Chondrocyte (in vitro differentiated cells): ENCODE data around the gene FKBP8. TPM values are rescaled to one million over a fixed set of nuclear protein-coding genes. Genes with fewer than 3 reads are reported as not detected.

Source experiments
- DNase-seq: peaks from one replicate; pipeline ENCODE4 v3.0.0; 2021; ENCODE audit warnings: mixed read lengths, low spot score
- H3K27ac Mint-ChIP-seq: one replicate; pipeline ENCODE4 v1.8.0; 2021; ENCODE audit warnings: mild to moderate bottlenecking, moderate library complexity, mixed read lengths; ENCODE audit not compliant: unreplicated experiment
- H3K27me3 Mint-ChIP-seq: 2 replicates; pipeline ENCODE4 v1.8.0; 2021; ENCODE audit warnings: low read depth, mixed read lengths
- H3K36me3 Mint-ChIP-seq: 2 replicates; pipeline ENCODE4 v1.8.0; 2021; ENCODE audit warnings: low read depth, mixed read lengths
- H3K4me1 Mint-ChIP-seq: 2 replicates; pipeline ENCODE4 v1.8.0; 2021; ENCODE audit warnings: low read depth, mild to moderate bottlenecking, mixed read lengths
- H3K4me3 Mint-ChIP-seq: one replicate; pipeline ENCODE4 v1.8.0; 2021; ENCODE audit warnings: mild to moderate bottlenecking, moderate library complexity, mixed read lengths; ENCODE audit not compliant: unreplicated experiment
- H3K9me3 Mint-ChIP-seq: 2 replicates; pipeline ENCODE4 v1.8.0; 2021; ENCODE audit warnings: low read depth, mixed read lengths
- CTCF ChIP-seq: fragments of 200-600 bp; sonication (generic); IDR thresholded peaks from 2 replicates; pipeline ENCODE4 v1.5.0; 2021; ENCODE audit warnings: antibody characterized with exemption, mild to moderate bottlenecking, moderate library complexity
- total RNA-seq: library from RNA; stranded (reverse); gene quantifications from 3 replicates; pipeline ENCODE4 v1.2.1, GENCODE V29; 2021

FKBP8 gene
- total RNA-seq, 1 donor from 2014 or later, result 190 TPM

DNA sequence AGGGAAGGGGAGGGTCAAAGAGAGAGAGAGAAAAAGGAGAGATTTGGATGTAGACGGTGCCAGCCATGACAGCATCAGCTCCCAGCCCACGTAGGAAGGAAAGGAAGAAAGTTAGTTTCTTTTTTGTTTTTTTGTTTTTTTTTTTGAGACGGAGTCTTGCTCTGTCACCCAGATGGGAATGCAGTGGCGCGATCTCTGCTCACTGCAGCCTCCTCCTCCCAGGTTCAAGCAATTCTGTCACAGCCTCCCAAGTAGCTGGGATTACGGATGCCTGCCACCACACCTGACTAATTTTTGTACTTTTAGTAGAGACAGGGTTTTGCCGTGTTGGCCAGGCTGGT, 49.1 kb downstream of the FKBP8 start:
- H3K36me3 Mint-ChIP-seq, result no peaks in the 10 kb centered on the region
- no peak overlapping the region for H3K4me3 Mint-ChIP-seq
- H3K9me3 Mint-ChIP-seq, result no peaks in the 10 kb centered on the region
- no peak for DNase-seq
- peak overlapping the region; percentile 68 for H3K27ac Mint-ChIP-seq
- H3K27me3 Mint-ChIP-seq, result no peaks in the 10 kb centered on the region
- no peak for TF ChIP-seq CTCF
- peaks cover 33% of the 10 kb centered on the region for H3K4me1 Mint-ChIP-seq

GRCh38 chr19:18493440-18494266, 49.7 kb downstream of the FKBP8 start:
- H3K9me3 Mint-ChIP-seq, result no peaks in the 10 kb centered on the region
- H3K27me3 Mint-ChIP-seq, result no peaks in the 10 kb centered on the region
- no peak for TF ChIP-seq CTCF
- no peaks in the 10 kb centered on the region for H3K36me3 Mint-ChIP-seq
- DNase-seq, result no peak
- peaks cover 39% of the 10 kb centered on the region for H3K4me1 Mint-ChIP-seq
- peak overlapping the region; percentile 68 for H3K27ac Mint-ChIP-seq
- no peak overlapping the region for H3K4me3 Mint-ChIP-seq

DNA sequence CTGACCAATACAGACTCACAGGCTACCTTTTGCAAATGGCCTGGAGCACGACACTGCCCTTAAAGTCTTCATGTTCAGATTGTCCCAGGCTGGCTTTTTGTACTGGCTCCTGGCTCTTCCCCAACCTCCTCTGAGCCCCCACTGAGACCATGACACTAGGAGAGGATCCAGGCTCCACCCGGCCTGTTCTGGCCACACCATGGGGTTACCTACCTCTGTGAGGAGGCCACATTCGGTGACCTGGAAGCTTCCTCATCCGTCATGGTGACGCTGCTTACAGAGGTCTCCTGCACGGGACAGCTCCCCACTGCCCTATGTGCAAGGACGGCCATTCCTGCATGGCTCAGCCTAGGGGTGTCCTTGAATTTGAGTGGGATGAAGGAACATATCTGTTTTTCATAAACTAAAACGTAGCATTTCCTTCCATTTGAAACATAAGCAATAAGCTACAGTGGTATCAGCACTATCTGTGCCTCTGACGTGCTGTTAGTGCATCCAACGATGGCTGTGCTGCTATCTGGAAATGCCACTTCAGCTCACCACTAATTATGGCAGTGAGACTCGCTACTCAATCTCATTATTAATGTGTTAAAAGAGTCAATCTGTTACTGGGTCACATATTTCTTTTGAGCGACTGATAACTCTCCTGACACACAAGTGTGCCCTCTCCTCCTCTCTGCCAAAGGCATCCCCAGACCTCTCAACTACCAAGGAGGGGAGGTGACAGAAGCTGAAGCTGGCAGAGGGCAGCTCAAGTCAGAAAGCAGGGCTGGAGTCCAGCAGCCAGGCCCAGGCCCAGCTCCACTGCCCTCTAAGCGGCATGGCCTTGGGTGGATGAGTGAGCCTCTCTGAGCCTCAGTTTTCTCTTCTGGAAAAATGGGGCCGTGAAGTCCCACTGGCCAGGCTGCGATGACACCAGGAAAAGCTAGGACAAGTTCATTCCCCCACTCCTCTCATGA, 51.1 kb downstream of the FKBP8 start:
- Mint-ChIP-seq H3K4me1 (peaks cover 44% of the 10 kb centered on the region), H3K4me3 (no peak overlapping the region), H3K9me3 (no peaks in the 10 kb centered on the region), H3K27me3 (no peaks in the 10 kb centered on the region), H3K27ac (no peak overlapping the region), H3K36me3 (no peaks in the 10 kb centered on the region)
- no peak for DNase-seq
- no peak for TF ChIP-seq CTCF

DNA sequence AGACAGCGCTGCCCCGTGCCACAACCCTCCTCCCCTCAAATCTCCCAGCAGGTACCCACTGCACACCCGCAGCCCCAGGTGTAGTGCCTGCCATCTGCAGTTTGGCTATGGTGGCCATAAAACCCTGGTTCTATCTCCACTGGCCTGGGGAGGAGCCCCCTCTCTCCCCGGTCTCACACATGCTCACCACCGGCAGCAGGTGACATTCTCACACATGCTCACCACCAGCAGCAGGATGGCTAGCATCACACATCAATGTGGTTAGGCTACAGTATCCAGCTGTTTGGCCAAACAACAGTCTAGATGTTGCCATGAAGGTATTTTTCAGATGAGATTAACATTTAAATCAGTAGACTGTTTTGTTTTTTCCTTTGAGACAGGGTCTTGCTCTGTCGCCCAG, 52.6 kb downstream of the FKBP8 start:
- H3K4me3 Mint-ChIP-seq, result no peak overlapping the region

More for the DNA sequence above, 52.6 kb downstream of the FKBP8 start:
- Mint-ChIP-seq H3K9me3 (no peaks in the 10 kb centered on the region), H3K27me3 (no peaks in the 10 kb centered on the region), H3K4me1 (peaks cover 42% of the 10 kb centered on the region), H3K27ac (no peak overlapping the region), H3K36me3 (no peaks in the 10 kb centered on the region)
- TF ChIP-seq CTCF, result no peak
- no peak for DNase-seq
